HG02938 (cell line): ENCODE data around the gene COL4A1.
"Not testable (repeated sequence)": the region's sequence is repeated elsewhere in the genome, so short reads cannot be mapped to it uniquely, and the experiment has no call there.

Experiments used
- ATAC-seq: cut with Tn5 transposase; IDR thresholded peaks from one replicate; pipeline ENCODE4 v1.9.1; 2021; ENCODE audit warnings: mild to moderate bottlenecking, moderate library complexity; ENCODE audit not compliant: unreplicated experiment

COL4A1 gene

GRCh38 chr13:110125613-110126272 is 181.2 kb downstream of the COL4A1 start:
- no peak for ATAC-seq

- no peak for ATAC-seq
Measured at GRCh38 chr13:110125157-110125556, 181.8 kb downstream of the COL4A1 start.

GRCh38 chr13:110124201-110124940 is 182.6 kb downstream of the COL4A1 start:
- ATAC-seq: no peak

- ATAC-seq: no peak
Measured at GRCh38 chr13:110123041-110123809, 183.7 kb downstream of the COL4A1 start.

- ATAC-seq: no peak
Measured at GRCh38 chr13:110121422-110122083, 185.4 kb downstream of the COL4A1 start.

GRCh38 chr13:110119935-110120905 is 186.7 kb downstream of the COL4A1 start:
- no peak for ATAC-seq

- no peak for ATAC-seq
Measured at GRCh38 chr13:110118106-110118505, 188.9 kb downstream of the COL4A1 start.

GRCh38 chr13:110116072-110116487 is 190.9 kb downstream of the COL4A1 start:
- no peak for ATAC-seq

- ATAC-seq: no peak
Measured at GRCh38 chr13:110115591-110115990, 191.4 kb downstream of the COL4A1 start.

- no peak for ATAC-seq
Measured at GRCh38 chr13:110114316-110114715, 192.6 kb downstream of the COL4A1 start.

GRCh38 chr13:110113284-110113764 is 193.6 kb downstream of the COL4A1 start:
- ATAC-seq: no peak

- not testable (repeated sequence) for ATAC-seq
Measured at GRCh38 chr13:110112379-110112778, 194.6 kb downstream of the COL4A1 start.

- no peak for ATAC-seq
Measured at GRCh38 chr13:110110783-110111182, 196.2 kb downstream of the COL4A1 start.

- ATAC-seq: no peak
Measured at GRCh38 chr13:110109910-110110309, 197.0 kb downstream of the COL4A1 start.

GRCh38 chr13:110109140-110109783 is 197.7 kb downstream of the COL4A1 start:
- no peak for ATAC-seq

GRCh38 chr13:110108348-110109139 is 198.4 kb downstream of the COL4A1 start:
- ATAC-seq: no peak

- no peak for ATAC-seq
Measured at GRCh38 chr13:110107568-110108347, 199.2 kb downstream of the COL4A1 start.

- ATAC-seq: no peak
Measured at GRCh38 chr13:110106726-110107125, 200.2 kb downstream of the COL4A1 start.
